Psoas muscle (tissue), 8 donors: ENCODE measurements around the gene DVL1. TPM values are rescaled to one million over a fixed set of nuclear protein-coding genes. Genes with fewer than 3 reads are reported as not detected.

Experiments used
- ATAC-seq, 4 donors: fragments of 200-7000 bp; cut with Tn5 transposase; one replicate each; pipeline ENCODE4 v1.9.1; 2020; ENCODE audit warnings: moderate library complexity in 3 of 4, mild to moderate bottlenecking in 2 of 4
- DNase-seq, 2 donors: peaks; one replicate each; pipeline ENCODE4 v3.0.0-alpha.2; 2020
- H3K27ac ChIP-seq: fragments of 200-600 bp; one replicate; pipeline ENCODE4 v1.8.0; 2022
- H3K27me3 ChIP-seq, 3 donors: fragments of 200-600 bp in 1 of 3; one replicate each; pipeline versions ENCODE4 v1.6.1 to v1.8.0; 2013 to 2022; ENCODE audit warnings: low read length in 2 of 3, mild to moderate bottlenecking in 2 of 3, moderate library complexity in 1 of 3; ENCODE audit not compliant: insufficient read depth in 3 of 3
- H3K36me3 ChIP-seq, 2 donors: fragments of 200-600 bp in 1 of 2; one replicate each; pipeline versions ENCODE4 v1.6.1 to v1.8.0; 2013 to 2022; ENCODE audit warnings: low read depth in 1 of 2, mild to moderate bottlenecking in 1 of 2, moderate library complexity in 1 of 2; ENCODE audit not compliant: insufficient read depth in 1 of 2
- H3K4me1 ChIP-seq: fragments of 200-600 bp; one replicate; pipeline ENCODE4 v1.8.0; 2022
- H3K4me3 ChIP-seq: fragments of 200-600 bp; one replicate; pipeline ENCODE4 v1.8.0; 2022; ENCODE audit warnings: mild to moderate bottlenecking
- H3K9me3 ChIP-seq: fragments of 200-600 bp; one replicate; pipeline ENCODE4 v1.8.0; 2022
- WGBS, 3 donors: extraction: QIAGEN DNeasy Blood & Tissue Kit; methylation state at CpG; one replicate each; pipeline versions ENCODE4 v1.1.6 to v1.1.7; 2013; 5-methylcytosine and 5-hydroxymethylcytosine counted together
- intact Hi-C, 2 donors: fragments of 100-400 bp; cut with DNase I; formaldehyde crosslinking; loops; one replicate each; pipeline versions ENCODE4 v1.11.0 to v1.14.2; 2022
- polyA plus RNA-seq, 3 donors: library from polyadenylated mRNA; stranded (reverse); fragments of 200-250 nt; gene quantifications; one replicate each; pipeline ENCODE4 v1.2.3, GENCODE V29; 2013
- total RNA-seq, 4 donors: library from RNA; stranded (reverse); fragmentation: NEBNext Ultra II Directional in 2 of 4; extraction: Animal tissue kit (Norgen Biotek cat#: 25700) in 2 of 4; gene quantifications; one replicate each; pipeline versions ENCODE4 v1.2.1 to v1.2.4, GENCODE V29; 2021 to 2023
- TF ChIP-seq, protein P1 (sequence below): fragments of 200-600 bp; IDR thresholded peaks from one replicate; pipeline ENCODE4 v1.8.0; 2022; ENCODE audit warnings: antibody characterized with exemption
- donor health status: healthy with polysubstance abuse.
- donor health status: DM: no; HTN: no; CAD: no; lungs with moderate emphysema.
- donor health status: Bipolar disorder and iron deficiency.
- donor health status: healthy.
- donor health status: DM: yes; HTN: yes; CAD: no.
- donor health status: DM: no; HTN: no; CAD: no.
- donor health status: DM: no; HTN: no; CAD: no.
- donor health status: DM: yes; HTN: yes; CAD: no.

The DVL1 gene
- total and polyA plus RNA-seq, 7 donors: 162 to 215 (median 208) TPM

DNA sequence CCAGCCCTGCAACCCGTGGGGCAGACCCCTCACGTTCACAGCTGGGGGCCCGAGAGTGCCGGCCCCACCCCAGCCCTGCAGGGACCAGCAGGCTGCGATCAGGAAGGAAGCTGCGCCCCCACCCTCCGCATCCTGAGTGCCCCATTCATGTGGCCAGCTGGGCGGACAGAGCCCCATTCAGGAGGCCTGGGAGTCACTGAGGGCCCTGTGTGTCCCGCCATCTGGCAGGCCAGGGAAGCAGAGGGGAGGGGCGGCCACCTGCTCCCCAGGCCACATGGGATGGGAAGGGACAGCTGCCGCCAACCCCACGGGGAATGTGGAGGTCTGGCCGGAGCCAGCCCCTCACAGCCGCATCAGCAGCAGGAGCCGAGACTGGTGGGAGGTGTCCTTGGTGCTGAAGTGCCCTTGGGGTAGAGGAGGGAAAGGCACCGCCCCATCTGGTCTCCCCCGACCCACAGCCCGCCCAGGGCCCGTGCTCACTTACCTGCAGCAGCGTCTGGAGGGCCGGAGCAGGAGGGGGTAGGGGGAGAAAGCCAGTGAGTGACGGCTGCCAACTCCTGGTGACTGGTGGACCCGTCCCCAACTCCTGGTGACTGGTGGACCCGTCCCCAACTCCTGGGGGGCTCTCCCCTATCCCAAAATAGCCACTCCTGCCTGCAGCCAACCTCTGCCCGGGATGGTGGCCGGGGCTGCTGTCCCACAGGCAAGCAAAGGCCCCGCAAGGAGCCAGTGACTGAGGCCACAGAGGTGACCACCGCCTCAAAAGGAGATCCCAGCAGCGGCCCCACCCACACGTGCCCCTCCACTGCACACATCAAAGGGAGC is 50.1 kb downstream of the DVL1 start:
- no peak for DNase-seq
- 44 to 52% (median 48%) methylated on average over 25 to 30 of the region's 30 CpGs for WGBS, 3 donors
- ATAC-seq: peak in 3 of 4 donors; percentile 10 to 38 (median 18)
- H3K4me3 ChIP-seq: no peak overlapping the region
- H3K27me3 ChIP-seq: no peaks in the 10 kb centered on the region
- peaks cover 3% of the 10 kb centered on the region for H3K4me1 ChIP-seq
- H3K36me3 ChIP-seq: peaks cover 0 to 38% of the 10 kb centered on the region in 2 donors
- H3K9me3 ChIP-seq: no peaks in the 10 kb centered on the region
- TF ChIP-seq, protein P1, sequence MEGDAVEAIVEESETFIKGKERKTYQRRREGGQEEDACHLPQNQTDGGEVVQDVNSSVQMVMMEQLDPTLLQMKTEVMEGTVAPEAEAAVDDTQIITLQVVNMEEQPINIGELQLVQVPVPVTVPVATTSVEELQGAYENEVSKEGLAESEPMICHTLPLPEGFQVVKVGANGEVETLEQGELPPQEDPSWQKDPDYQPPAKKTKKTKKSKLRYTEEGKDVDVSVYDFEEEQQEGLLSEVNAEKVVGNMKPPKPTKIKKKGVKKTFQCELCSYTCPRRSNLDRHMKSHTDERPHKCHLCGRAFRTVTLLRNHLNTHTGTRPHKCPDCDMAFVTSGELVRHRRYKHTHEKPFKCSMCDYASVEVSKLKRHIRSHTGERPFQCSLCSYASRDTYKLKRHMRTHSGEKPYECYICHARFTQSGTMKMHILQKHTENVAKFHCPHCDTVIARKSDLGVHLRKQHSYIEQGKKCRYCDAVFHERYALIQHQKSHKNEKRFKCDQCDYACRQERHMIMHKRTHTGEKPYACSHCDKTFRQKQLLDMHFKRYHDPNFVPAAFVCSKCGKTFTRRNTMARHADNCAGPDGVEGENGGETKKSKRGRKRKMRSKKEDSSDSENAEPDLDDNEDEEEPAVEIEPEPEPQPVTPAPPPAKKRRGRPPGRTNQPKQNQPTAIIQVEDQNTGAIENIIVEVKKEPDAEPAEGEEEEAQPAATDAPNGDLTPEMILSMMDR: no peak
- no peak overlapping the region for H3K27ac ChIP-seq
- intact Hi-C loops: no loop called here

DNA sequence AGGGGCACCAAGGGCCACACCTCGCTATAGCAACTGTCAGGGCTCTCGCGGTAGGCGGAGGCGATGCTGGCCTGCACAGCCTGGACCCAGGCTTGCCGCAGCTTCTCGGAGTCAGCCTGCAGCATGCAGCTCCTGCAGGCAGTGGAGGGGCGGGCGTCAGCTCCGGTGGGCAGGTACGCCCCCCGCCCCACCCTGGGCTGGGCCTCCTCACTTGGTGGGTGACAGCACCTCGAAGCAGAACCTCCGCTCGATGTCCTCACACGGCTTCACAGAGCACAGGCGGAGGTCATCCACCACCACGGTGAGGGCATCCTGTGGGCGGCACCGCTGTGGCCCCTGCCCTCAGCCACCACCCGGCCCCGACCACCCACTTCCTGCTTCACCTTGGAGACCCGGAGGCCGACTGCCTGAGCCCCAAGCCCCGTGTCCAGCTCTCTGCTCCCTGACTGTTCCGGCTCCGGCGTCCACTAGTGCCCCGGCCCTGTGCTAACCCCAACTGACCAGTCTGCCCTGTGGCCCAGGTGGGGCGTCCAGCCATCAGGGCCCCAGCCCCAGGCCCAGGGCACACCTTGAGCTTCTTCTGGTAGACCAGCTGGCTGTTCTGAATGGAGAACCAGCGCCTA is 51.3 kb downstream of the DVL1 start:
- intact Hi-C loops: no loop called here
- DNase-seq: no peak
- WGBS, 3 donors: 91 to 93% (median 92%) methylated on average over 21 to 31 of the region's 31 CpGs
- Histone ChIP-seq H3K9me3 (no peaks in the 10 kb centered on the region), H3K27me3 (no peaks in the 10 kb centered on the region), H3K4me1 (no peaks in the 10 kb centered on the region), H3K27ac (no peak overlapping the region), H3K4me3 (no peak overlapping the region), H3K36me3 (peaks cover 0 to 40% of the 10 kb centered on the region in 2 donors)
- TF ChIP-seq, protein P1: no peak
- no peak for ATAC-seq

DNA sequence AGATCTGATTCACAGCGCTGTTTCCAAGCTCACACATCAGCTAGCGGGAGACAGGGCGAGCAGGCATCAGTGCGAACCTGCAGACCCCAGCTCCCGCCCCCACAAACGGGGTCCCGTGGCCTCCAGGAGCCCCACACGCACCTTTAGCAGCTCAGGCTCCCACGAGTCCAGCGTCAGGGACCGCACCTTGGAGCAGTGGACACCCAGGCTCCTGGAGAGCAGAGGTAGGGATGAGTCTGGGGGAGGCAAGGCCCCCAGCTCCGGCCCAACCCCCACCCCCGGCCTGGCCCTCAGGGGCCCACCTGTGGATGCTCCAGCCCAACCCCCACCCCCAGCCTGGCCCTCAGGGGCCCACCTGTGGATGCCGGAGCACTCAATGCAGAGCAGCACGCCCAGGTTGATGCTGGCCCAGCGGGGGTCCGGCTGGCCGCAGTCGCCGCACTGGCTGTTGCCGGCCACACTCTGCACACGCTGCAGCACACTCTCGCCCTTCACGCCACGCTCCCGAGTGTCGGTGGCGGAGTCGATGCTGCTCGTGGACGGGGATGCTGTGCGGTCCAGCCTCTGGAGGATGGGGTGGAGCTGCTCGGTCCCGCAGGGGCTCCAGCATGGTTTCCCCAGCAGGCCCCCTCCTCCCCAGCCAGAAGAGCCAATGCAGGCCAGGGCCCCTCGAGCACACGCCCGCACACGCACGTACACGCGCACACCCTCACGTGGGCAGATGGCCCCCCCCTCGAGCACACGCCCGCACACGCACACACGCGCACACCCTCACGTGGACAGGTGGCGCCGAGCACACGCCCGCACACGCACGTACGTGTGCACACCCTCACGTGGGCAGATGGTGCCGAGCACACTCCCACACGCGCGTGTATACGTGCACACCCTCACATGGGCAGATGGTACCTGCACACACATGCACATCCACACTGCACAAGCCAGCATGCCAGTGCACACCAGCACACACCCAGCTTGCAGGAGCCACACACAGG is 52.9 kb downstream of the DVL1 start:
- intact Hi-C loops: no loop called here
- Histone ChIP-seq H3K9me3 (no peaks in the 10 kb centered on the region), H3K4me3 (no peak overlapping the region), H3K4me1 (no peaks in the 10 kb centered on the region), H3K27ac (no peak overlapping the region), H3K36me3 (peaks cover 0 to 40% of the 10 kb centered on the region in 2 donors), H3K27me3 (no peaks in the 10 kb centered on the region)
- DNase-seq (no peak), ATAC-seq (no peak)
- TF ChIP-seq, protein P1: no peak
- WGBS, 3 donors: 93% methylated on average over 50 to 62 of the region's 62 CpGs

DNA sequence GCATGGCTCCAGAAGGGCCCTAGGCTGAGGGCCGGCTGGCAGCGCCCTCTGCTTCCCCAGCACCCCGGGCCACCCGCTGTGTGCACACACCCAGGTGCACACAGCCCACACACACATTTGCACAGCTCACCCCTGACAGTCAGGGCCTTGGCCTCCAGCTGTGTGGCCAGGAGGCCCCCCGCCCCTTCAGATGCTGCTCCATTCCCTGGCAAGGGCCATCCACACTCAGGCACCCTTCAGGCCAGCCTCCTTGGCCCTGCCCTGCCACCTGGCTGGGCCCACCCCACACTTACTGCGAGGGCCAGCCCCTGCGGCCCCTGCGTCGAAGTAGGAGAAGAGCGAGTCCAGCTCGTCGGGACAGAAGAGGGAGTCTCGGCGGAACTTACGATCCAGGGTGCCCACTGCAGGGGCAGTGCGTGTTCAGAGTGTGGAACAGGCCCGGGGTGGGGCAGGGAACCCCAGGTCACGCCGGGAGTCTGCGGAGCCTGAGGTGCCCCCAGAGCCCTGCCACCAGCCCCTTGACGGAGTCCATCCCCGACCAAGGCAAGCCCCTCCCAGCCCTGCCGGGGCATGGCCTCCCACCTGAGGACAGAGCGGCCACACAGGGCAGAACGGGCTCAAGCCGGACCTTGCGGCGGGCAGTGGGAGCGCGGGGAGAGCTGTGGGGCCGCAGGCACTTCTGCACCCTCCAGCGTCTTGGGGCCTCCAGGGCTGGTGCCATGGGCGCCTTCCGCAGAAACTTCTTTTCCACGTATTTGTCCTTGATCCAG is 53.9 kb downstream of the DVL1 start:
- Histone ChIP-seq H3K27me3 (no peaks in the 10 kb centered on the region), H3K36me3 (peaks cover 0 to 38% of the 10 kb centered on the region in 2 donors), H3K9me3 (no peaks in the 10 kb centered on the region), H3K4me3 (no peak overlapping the region), H3K4me1 (no peaks in the 10 kb centered on the region), H3K27ac (no peak overlapping the region)
- TF ChIP-seq, protein P1: no peak
- DNase-seq (no peak), ATAC-seq (no peak)
- intact Hi-C loops: no loop called here
- 93 to 95% (median 93%) methylated on average over 30 to 35 of the region's 35 CpGs for WGBS, 3 donors
